ENCODE data around the gene LDLRAD4. TPM values are rescaled to one million over a fixed set of nuclear protein-coding genes. Genes with fewer than 3 reads are reported as not detected.

Gene LDLRAD4
- total RNA-seq, 1 donor: 0.43 TPM

GRCh38 chr18:13267431-13267873 is 48.9 kb downstream of the LDLRAD4 start:
- no peak for DNase-seq (ENCODE audit: low read depth)
- no peak overlapping the region for H3K4me3 ChIP-seq (ENCODE audit: low read depth, low read length)
- no peak for TF ChIP-seq CTCF (IDR thresholded peaks at IDR 0.05; ENCODE audit: insufficient read depth, low read depth, low read length)

GRCh38 chr18:13268158-13269012 is 49.8 kb downstream of the LDLRAD4 start:
- no peak overlapping the region for H3K4me3 ChIP-seq (ENCODE audit: low read depth, low read length)
- TF ChIP-seq CTCF (IDR thresholded peaks at IDR 0.05; ENCODE audit: insufficient read depth, low read depth, low read length): no peak
- no peak for DNase-seq (ENCODE audit: low read depth)

DNA sequence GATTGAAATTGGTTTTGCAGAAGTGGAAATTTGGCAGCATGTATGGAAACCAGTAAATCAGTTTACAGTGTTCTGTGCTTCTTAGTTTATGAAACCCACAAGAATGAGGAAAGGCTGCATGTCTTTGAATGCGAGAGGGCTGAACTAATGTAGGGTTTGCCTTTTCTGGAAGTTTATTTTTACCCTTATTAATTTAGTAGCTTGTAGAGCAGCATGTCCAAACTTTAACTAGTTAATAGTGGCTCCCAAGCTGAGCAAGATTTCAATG is 50.4 kb downstream of the LDLRAD4 start:
- H3K4me3 ChIP-seq (ENCODE audit: low read depth, low read length): no peak overlapping the region
- TF ChIP-seq CTCF (IDR thresholded peaks at IDR 0.05; ENCODE audit: insufficient read depth, low read depth, low read length): no peak
- DNase-seq (ENCODE audit: low read depth): no peak

DNA sequence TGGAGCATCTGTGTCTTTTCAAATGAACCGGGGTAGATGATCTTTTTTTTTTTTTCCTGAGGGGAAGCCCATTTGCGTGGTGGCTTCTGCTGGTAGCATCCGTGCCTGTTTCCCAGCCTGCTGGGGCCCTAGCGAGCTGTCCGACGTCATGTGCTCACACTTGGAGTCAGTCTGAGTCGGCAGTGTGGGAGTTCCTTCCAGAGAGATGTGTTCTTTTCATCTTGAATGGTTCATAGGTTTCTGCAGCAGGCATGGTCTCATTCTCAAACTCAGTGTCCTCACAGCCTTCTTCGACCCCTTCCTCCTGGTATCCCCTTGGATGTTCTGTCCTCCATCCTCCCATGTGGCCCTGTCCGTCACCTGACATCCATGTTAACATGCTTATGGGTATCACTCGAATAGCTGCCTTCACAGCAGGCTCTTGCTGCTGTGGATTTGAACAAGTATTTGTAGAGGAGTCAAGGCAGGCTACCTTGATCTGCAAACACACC is 51.0 kb downstream of the LDLRAD4 start:
- no peak for DNase-seq (ENCODE audit: low read depth)
- no peak overlapping the region for H3K4me3 ChIP-seq (ENCODE audit: low read depth, low read length)
- no peak for TF ChIP-seq CTCF (IDR thresholded peaks at IDR 0.05; ENCODE audit: insufficient read depth, low read depth, low read length)

DNA sequence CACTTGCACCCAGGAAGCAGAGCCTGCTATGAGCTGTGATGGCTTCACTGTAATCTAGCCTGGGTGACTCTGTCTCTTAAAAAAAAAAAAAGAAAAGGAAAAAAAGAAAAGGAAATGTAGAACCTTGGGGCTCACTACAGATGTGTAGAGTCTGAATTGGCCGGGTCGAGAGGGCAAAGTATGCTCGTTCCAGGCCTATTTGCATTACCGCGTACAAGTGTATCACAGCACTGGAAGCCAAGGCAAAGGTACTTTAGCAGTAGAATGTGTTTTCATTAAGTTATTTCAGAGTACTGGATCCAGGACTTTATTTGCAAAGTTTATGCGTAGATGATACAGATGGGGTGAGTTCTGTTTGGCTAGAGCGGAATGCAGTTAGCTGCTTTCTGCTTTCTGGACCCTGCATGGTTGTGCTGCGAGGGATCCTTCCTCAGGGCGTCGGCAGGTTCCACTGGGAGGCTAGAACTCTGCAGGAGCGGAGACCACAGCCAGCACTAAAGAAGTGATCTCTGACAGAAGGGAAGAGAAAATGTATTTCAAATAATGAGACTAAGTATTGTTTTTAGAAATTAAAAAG is 51.8 kb downstream of the LDLRAD4 start:
- no peak overlapping the region for H3K4me3 ChIP-seq (ENCODE audit: low read depth, low read length)
- DNase-seq (ENCODE audit: low read depth): no peak
- TF ChIP-seq CTCF (IDR thresholded peaks at IDR 0.05; ENCODE audit: insufficient read depth, low read depth, low read length): no peak

GRCh38 chr18:13271302-13271911 is 52.8 kb downstream of the LDLRAD4 start:
- H3K4me3 ChIP-seq (ENCODE audit: low read depth, low read length): no peak overlapping the region
- DNase-seq (ENCODE audit: low read depth): no peak
- TF ChIP-seq CTCF (IDR thresholded peaks at IDR 0.05; ENCODE audit: insufficient read depth, low read depth, low read length): no peak

Measured in fibroblast of villous mesenchyme (primary cell).